ENCODE results near the gene IFT22. TPM values are rescaled to one million over a fixed set of nuclear protein-coding genes. Genes with fewer than 3 reads are reported as not detected.

The IFT22 gene
- total and polyA plus RNA-seq, 12 donors: 11.3 to 44.1 (median 32.5) TPM

DNA sequence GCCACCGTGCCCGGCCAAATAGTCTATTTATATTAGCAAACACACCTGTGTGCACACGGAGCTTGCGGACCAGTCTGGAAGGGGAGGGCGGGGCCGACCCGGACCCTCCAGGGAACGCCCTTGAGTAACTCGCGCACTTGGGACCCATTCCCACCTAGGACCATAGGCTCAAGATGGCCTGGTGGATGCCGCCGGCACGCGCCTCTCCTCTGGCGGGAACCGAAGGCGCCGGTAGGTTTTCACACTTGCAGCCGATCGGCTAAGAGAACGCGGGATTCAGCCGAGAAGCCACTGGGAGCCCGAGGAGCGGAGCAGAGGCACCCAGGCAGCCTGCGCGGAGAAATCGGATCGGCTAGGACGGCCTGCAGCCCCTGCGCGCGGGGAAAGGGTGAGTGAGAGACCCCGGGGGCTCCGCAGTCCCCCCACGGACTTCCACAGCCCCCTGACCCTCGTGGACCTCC lies 18.9 kb downstream of the IFT22 start:
- ATAC-seq (peak in 2 of 8 donors; percentile 12 to 21), DNase-seq (no peak)
- TF ChIP-seq, protein P1, sequence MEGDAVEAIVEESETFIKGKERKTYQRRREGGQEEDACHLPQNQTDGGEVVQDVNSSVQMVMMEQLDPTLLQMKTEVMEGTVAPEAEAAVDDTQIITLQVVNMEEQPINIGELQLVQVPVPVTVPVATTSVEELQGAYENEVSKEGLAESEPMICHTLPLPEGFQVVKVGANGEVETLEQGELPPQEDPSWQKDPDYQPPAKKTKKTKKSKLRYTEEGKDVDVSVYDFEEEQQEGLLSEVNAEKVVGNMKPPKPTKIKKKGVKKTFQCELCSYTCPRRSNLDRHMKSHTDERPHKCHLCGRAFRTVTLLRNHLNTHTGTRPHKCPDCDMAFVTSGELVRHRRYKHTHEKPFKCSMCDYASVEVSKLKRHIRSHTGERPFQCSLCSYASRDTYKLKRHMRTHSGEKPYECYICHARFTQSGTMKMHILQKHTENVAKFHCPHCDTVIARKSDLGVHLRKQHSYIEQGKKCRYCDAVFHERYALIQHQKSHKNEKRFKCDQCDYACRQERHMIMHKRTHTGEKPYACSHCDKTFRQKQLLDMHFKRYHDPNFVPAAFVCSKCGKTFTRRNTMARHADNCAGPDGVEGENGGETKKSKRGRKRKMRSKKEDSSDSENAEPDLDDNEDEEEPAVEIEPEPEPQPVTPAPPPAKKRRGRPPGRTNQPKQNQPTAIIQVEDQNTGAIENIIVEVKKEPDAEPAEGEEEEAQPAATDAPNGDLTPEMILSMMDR (IDR thresholded peaks at IDR 0.05): no peak
- Histone ChIP-seq H3K27ac (no peak overlapping the region), H3K27me3 (peaks cover 41 to 100% (median 100%) of the 10 kb centered on the region in 7 donors), H3K4me3 (peak overlapping the region in 3 of 10 donors; percentile 3 to 6 (median 5)), H3K4me1 (peaks cover 0 to 8% (median under 1%) of the 10 kb centered on the region in 9 donors), H3K9me3 (peaks cover 0 to 34% (median 13%) of the 10 kb centered on the region in 11 donors), H3K36me3 (no peaks in the 10 kb centered on the region)
- 2 to 6% methylated on average over 37 of the region's 37 CpGs for WGBS, 2 donors
- intact Hi-C loops (cut with DNase I): no loop called here

DNA sequence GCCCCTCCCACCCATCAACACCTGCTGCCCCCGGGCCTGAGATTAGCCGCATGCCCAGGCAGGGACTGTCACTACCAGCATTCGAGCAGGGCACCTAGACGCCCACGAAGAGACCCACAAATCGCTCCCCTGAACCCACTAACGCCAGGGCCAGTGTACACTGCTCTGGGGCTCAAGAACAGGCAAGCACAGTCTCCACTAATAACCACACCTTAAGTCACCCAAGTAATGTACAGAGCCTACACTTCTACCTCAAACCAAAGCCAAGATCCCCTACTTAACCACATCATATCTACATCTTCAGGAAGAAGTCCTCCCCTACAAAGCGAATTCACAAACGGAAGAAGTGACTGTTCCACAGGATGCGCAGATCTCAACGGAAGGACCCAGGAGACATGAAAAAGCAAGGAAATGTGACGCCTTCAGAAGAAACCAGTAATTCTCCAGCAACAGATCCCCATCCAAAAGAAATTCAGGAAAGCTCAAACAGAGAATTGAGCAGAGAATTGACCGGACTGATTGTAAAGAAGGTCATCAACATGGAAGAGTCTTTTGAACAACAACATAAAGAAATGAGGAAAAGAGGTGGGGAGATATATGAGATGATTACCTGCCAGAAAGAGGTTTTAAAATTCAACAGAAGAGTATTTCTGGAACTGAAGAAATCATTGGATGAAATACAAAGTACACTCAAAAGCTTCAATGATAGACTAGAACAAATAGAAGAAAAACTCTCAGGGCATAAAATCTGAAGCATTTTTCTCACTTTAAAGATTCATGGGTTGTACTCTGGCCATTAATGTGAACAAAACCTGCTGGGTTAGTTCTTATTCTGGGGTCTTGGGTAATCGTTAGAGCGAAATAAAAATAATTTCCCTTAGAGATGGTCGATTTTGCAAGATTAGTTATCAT lies 20.9 kb downstream of the IFT22 start:
- no peak overlapping the region for H3K27ac ChIP-seq
- H3K27me3 ChIP-seq: peaks cover 35 to 100% (median 100%) of the 10 kb centered on the region in 7 donors
- DNase-seq (no peak), ATAC-seq (no peak)
- intact Hi-C loops (cut with DNase I): no loop called here
- H3K36me3 ChIP-seq: no peaks in the 10 kb centered on the region
- WGBS, 2 donors: 50 to 51% methylated on average over 16 of the region's 16 CpGs
- peaks cover 0 to 8% (median 0%) of the 10 kb centered on the region in 9 donors for H3K4me1 ChIP-seq
- TF ChIP-seq, protein P1 (IDR thresholded peaks at IDR 0.05): no peak
- H3K9me3 ChIP-seq: peaks cover 0 to 34% (median 13%) of the 10 kb centered on the region in 11 donors
- no peak overlapping the region for H3K4me3 ChIP-seq

DNA sequence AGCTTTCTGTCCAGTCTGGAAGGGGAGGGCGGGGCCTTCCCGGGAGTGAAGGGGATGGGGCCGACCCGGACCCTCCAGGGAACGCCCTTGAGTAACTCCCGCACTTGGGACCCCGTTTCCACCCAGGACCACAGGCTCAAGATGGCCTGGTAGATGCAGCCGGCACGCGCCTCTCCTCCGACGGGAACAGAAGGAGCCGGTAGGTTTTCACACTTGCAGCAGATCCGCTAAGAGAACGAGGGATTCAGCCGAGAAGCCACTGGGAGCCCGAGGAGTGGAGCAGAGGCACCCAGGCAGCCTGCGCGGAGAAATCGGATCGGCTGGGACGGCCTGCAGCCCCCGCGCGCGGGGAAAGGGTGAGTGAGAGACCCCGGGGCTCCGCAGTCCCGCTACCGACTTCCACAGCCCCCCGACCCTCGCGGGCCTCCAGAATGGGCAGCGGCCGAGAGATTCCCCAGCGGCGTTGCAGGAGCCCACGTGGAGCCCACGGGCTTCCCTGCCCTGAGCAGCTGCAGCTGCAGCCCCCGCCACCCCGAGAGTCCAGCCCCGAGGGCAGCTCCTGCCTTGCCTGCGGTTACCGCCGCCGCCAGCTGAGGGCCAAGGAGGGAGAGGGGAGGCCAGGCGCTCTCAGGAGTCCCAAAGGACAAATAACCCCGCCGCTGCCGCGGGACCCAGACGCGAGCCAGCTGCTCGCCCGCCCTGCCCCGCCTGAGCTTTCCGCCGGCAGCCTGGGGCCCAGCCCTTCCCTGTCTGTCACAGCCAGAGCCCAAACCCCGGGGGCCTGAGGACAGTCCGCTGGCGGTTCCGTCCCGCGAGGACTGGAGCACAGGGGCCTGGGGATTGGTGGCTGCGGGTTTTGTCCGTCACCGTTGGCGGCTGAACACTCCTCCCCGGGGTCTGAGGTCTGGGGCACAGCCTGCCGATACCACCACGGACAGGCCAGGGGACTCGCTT lies 21.8 kb downstream of the IFT22 start:
- no peaks in the 10 kb centered on the region for H3K36me3 ChIP-seq
- H3K9me3 ChIP-seq: peaks cover 0 to 31% (median 13%) of the 10 kb centered on the region in 11 donors
- WGBS, 2 donors: 2 to 4% methylated on average over 71 to 72 of the region's 72 CpGs
- DNase-seq: no peak
- no peak overlapping the region for H3K27ac ChIP-seq
- peaks cover 0 to 8% (median 0%) of the 10 kb centered on the region in 9 donors for H3K4me1 ChIP-seq
- ATAC-seq: peak in 2 of 8 donors; percentile 20 to 39
- TF ChIP-seq, protein P1 (IDR thresholded peaks at IDR 0.05): no peak
- peaks cover 35 to 100% (median 100%) of the 10 kb centered on the region in 7 donors for H3K27me3 ChIP-seq
- intact Hi-C loops (cut with DNase I): no loop called here
- no peak overlapping the region for H3K4me3 ChIP-seq

DNA sequence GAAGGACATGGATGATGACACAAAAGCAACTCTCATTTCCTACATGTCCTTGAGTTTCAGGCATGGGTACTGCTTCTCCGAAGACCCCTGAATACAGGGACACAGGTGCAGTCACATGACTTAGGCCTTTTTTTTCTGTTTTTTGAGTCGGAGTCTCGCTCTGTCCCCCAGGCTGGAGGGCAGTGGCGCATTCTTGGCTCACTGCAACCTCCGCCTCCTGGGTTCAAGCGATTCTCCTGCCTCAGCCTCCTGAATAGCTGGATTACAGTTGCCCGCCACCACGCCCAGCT lies 26.8 kb downstream of the IFT22 start:
- 76% methylated on average over 8 of the region's 8 CpGs for WGBS, 2 donors
- no peak for DNase-seq

More for the DNA sequence above, 26.8 kb downstream of the IFT22 start:
- Histone ChIP-seq H3K4me1 (no peaks in the 10 kb centered on the region), H3K27ac (no peak overlapping the region), H3K27me3 (peaks cover 6 to 97% (median 93%) of the 10 kb centered on the region in 7 donors), H3K36me3 (no peaks in the 10 kb centered on the region), H3K4me3 (no peak overlapping the region), H3K9me3 (no peaks in the 10 kb centered on the region)
- intact Hi-C loops (cut with DNase I): no loop called here
- TF ChIP-seq, protein P1 (IDR thresholded peaks at IDR 0.05): no peak
- no peak for ATAC-seq

All from heart right ventricle (tissue), 16 donors.